Measurements from ENCODE around the gene HCFC1R1. TPM values are rescaled to one million over a fixed set of nuclear protein-coding genes. Genes with fewer than 3 reads are reported as not detected.
"Not testable (repeated sequence)": the region's sequence is repeated elsewhere in the genome, so short reads cannot be mapped to it uniquely, and the experiment has no call there.

Gene HCFC1R1
- total and polyA plus RNA-seq, 2 experiments from 2014 or later = 35.7 to 158 TPM

- no peak overlapping the region for H3K27ac ChIP-seq
- DNase-seq (ENCODE audit: low spot score) = no peak
- H3K9me3 ChIP-seq (ENCODE audit: low read depth) = no peaks in the 10 kb centered on the region
- WGBS (ENCODE audit: low lambda C conversion rate, missing lambda C conversion rate) = 94% methylated on average over 19 of the region's 19 CpGs
- no peak for TF ChIP-seq EZH2 (IDR thresholded peaks at IDR 0.05; ENCODE audit: borderline replicate concordance)
- no peak for TF ChIP-seq EZH2phosphoT487 (IDR thresholded peaks at IDR 0.05; ENCODE audit: low read depth, severe bottlenecking, unreplicated experiment)
- no peak for TF ChIP-seq CTCF (IDR thresholded peaks at IDR 0.05; ENCODE audit: poor library complexity)
- no peak overlapping the region for H3K4me2 ChIP-seq
- H4K20me1 ChIP-seq (ENCODE audit: insufficient read depth, poor library complexity, severe bottlenecking) = no peaks in the 10 kb centered on the region
- H3K9me2 ChIP-seq (replicated peaks; ENCODE audit: insufficient read depth) = no peaks in the 10 kb centered on the region
- no peaks in the 10 kb centered on the region for H3K36me3 ChIP-seq (replicated peaks; ENCODE audit: insufficient read depth, low read depth)
- no peaks in the 10 kb centered on the region for H3K79me2 ChIP-seq
- H2AFZ ChIP-seq = no peak overlapping the region
- H3K4me1 ChIP-seq (ENCODE audit: insufficient read depth) = peaks cover 9% of the 10 kb centered on the region
- no peak overlapping the region for H3K4me3 ChIP-seq
- H3K27me3 ChIP-seq = no peaks in the 10 kb centered on the region
Observed at GRCh38 chr16:3056336-3057180, 32.8 kb upstream of the HCFC1R1 start.

- H3K27ac ChIP-seq; H2AFZ ChIP-seq; H4K20me1 ChIP-seq (ENCODE audit: insufficient read depth, poor library complexity, severe bottlenecking); H3K79me2 ChIP-seq; H3K27me3 ChIP-seq; H3K36me3 ChIP-seq (replicated peaks; ENCODE audit: insufficient read depth, low read depth); DNase-seq (ENCODE audit: low spot score); H3K4me1 ChIP-seq (ENCODE audit: insufficient read depth); H3K9me2 ChIP-seq (replicated peaks; ENCODE audit: insufficient read depth); H3K9me3 ChIP-seq (ENCODE audit: low read depth); H3K4me3 ChIP-seq; H3K4me2 ChIP-seq: not testable (repeated sequence)
- WGBS (ENCODE audit: low lambda C conversion rate, missing lambda C conversion rate) = 75% methylated on average over 9 of the region's 9 CpGs
Observed at GRCh38 chr16:3055734-3056115, 32.0 kb upstream of the HCFC1R1 start.

- Histone ChIP-seq H3K4me1 (ENCODE audit: insufficient read depth) (peaks cover 9% of the 10 kb centered on the region), H3K27ac (no peak overlapping the region), H3K79me2 (no peaks in the 10 kb centered on the region), H3K4me2 (no peak overlapping the region), H2AFZ (no peak overlapping the region), H3K27me3 (peaks cover 8% of the 10 kb centered on the region), H3K9me2 (replicated peaks; ENCODE audit: insufficient read depth) (no peaks in the 10 kb centered on the region), H3K36me3 (replicated peaks; ENCODE audit: insufficient read depth, low read depth) (no peaks in the 10 kb centered on the region), H4K20me1 (ENCODE audit: insufficient read depth, poor library complexity, severe bottlenecking) (no peaks in the 10 kb centered on the region), H3K9me3 (ENCODE audit: low read depth) (no peaks in the 10 kb centered on the region), H3K4me3 (no peak overlapping the region)
- TF ChIP-seq EZH2 (IDR thresholded peaks at IDR 0.05; ENCODE audit: borderline replicate concordance) = no peak
- TF ChIP-seq EZH2phosphoT487 (IDR thresholded peaks at IDR 0.05; ENCODE audit: low read depth, severe bottlenecking, unreplicated experiment) = no peak
- no peak for TF ChIP-seq CTCF (IDR thresholded peaks at IDR 0.05; ENCODE audit: poor library complexity)
- 89% methylated on average over 16 of the region's 17 CpGs for WGBS (ENCODE audit: low lambda C conversion rate, missing lambda C conversion rate)
- no peak for DNase-seq (ENCODE audit: low spot score)
Observed at GRCh38 chr16:3054965-3055733, 31.4 kb upstream of the HCFC1R1 start.

DNA sequence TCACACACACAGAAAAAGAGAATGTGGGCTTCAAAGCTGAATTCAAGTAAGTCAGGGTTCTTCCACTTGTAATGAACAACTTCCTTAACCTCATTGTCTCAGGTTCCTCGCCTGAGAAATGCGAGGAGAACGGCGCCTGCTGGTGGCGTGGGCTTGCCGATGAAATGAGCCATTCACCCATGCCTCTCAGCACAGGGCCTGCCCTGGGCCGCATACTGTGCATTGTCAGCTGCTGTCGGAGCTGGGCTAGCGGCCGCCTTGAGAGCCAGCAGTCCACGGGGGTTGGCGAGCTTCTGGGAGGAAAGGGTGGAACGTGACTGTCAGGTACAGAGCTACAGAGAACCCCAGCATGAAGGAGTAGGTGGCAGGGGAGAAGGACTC is 29.6 kb upstream of the HCFC1R1 start:
- not testable (repeated sequence) for H3K4me2 ChIP-seq; H3K27ac ChIP-seq; H4K20me1 ChIP-seq (ENCODE audit: insufficient read depth, poor library complexity, severe bottlenecking); H3K4me1 ChIP-seq (ENCODE audit: insufficient read depth); H2AFZ ChIP-seq; H3K4me3 ChIP-seq; H3K9me2 ChIP-seq (replicated peaks; ENCODE audit: insufficient read depth); H3K36me3 ChIP-seq (replicated peaks; ENCODE audit: insufficient read depth, low read depth); H3K9me3 ChIP-seq (ENCODE audit: low read depth); H3K79me2 ChIP-seq; DNase-seq (ENCODE audit: low spot score)
- WGBS (ENCODE audit: low lambda C conversion rate, missing lambda C conversion rate) = 94% methylated on average over 10 of the region's 13 CpGs
- H3K27me3 ChIP-seq = peaks cover 24% of the 10 kb centered on the region

GRCh38 chr16:3052571-3053329 is 29.0 kb upstream of the HCFC1R1 start:
- not testable (repeated sequence) for H3K9me2 ChIP-seq (replicated peaks; ENCODE audit: insufficient read depth); H3K36me3 ChIP-seq (replicated peaks; ENCODE audit: insufficient read depth, low read depth); H3K27ac ChIP-seq; H3K9me3 ChIP-seq (ENCODE audit: low read depth); H3K4me2 ChIP-seq; H2AFZ ChIP-seq; H3K4me1 ChIP-seq (ENCODE audit: insufficient read depth); DNase-seq (ENCODE audit: low spot score); H4K20me1 ChIP-seq (ENCODE audit: insufficient read depth, poor library complexity, severe bottlenecking); H3K4me3 ChIP-seq; H3K79me2 ChIP-seq
- H3K27me3 ChIP-seq = peaks cover 30% of the 10 kb centered on the region
- 90% methylated on average over 11 of the region's 12 CpGs for WGBS (ENCODE audit: low lambda C conversion rate, missing lambda C conversion rate)

Measured in hepatocyte (in vitro differentiated cells).